Measurements from ENCODE around the gene JAML.

Gene JAML

GRCh38 chr11:118239509-118240205 lies 14.8 kb upstream of the JAML start:
- no peak for DNase-seq

- DNase-seq = no peak
Measured at GRCh38 chr11:118238929-118239328, 14.1 kb upstream of the JAML start.

GRCh38 chr11:118238421-118238820 lies 13.6 kb upstream of the JAML start:
- DNase-seq = no peak

- DNase-seq = no peak
Measured at GRCh38 chr11:118236170-118236569, 11.4 kb upstream of the JAML start.

- no peak for DNase-seq
Measured at GRCh38 chr11:118234833-118235232, 10.0 kb upstream of the JAML start.

- DNase-seq = no peak
Measured at GRCh38 chr11:118233850-118234249, 9.0 kb upstream of the JAML start.

- no peak for DNase-seq
Measured at GRCh38 chr11:118233377-118233776, 8.6 kb upstream of the JAML start.

- peak; percentile 79 for DNase-seq
Measured at GRCh38 chr11:118232659-118233058, 7.8 kb upstream of the JAML start.

GRCh38 chr11:118231461-118231860 lies 6.7 kb upstream of the JAML start:
- no peak for DNase-seq

GRCh38 chr11:118230088-118230487 lies 5.3 kb upstream of the JAML start:
- DNase-seq = peak; percentile 48

GRCh38 chr11:118229274-118229847 lies 4.5 kb upstream of the JAML start:
- DNase-seq = no peak

- no peak for DNase-seq
Measured at GRCh38 chr11:118227865-118228785, 3.3 kb upstream of the JAML start.

GRCh38 chr11:118226781-118227180 lies 2.0 kb upstream of the JAML start:
- no peak for DNase-seq

GRCh38 chr11:118226296-118226695 lies 1.5 kb upstream of the JAML start:
- DNase-seq = no peak

- DNase-seq = peak; percentile 45
Measured at GRCh38 chr11:118223992-118224391, 819 bp downstream of the JAML start.

GRCh38 chr11:118223570-118223969 lies 1.2 kb downstream of the JAML start:
- no peak for DNase-seq

GRCh38 chr11:118222437-118222836 lies 2.4 kb downstream of the JAML start:
- DNase-seq = no peak

GRCh38 chr11:118221419-118221818 lies 3.4 kb downstream of the JAML start:
- DNase-seq = no peak

- DNase-seq = no peak
Measured at GRCh38 chr11:118219732-118220131, 5.1 kb downstream of the JAML start.

- DNase-seq = no peak
Measured at GRCh38 chr11:118219244-118219643, 5.6 kb downstream of the JAML start.

- DNase-seq = peak; percentile 50
Measured at GRCh38 chr11:118217575-118217974, 7.2 kb downstream of the JAML start.

GRCh38 chr11:118216621-118217481 lies 8.0 kb downstream of the JAML start:
- DNase-seq = peak; percentile 76

- no peak for DNase-seq
Measured at GRCh38 chr11:118215765-118216164, 9.0 kb downstream of the JAML start.
